ENCODE data around the gene UBAC1. TPM values are rescaled to one million over a fixed set of nuclear protein-coding genes. Genes with fewer than 3 reads are reported as not detected.

Gene UBAC1
- total and polyA plus RNA-seq, 9 of the 15 experiments (the other 6 are each of a cell fraction or from before 2014, with no cell fraction given) = 94.0 to 399 (median 228) TPM

GRCh38 chr9:135961277-135961715, at the start of gene UBAC1 (continued):
- no peak for TF ChIP-seq TAF9B (IDR thresholded peaks at IDR 0.05; ENCODE audit: partially characterized antibody)

GRCh38 chr9:136010615-136011361, 49.6 kb upstream of the UBAC1 start:
- TF ChIP-seq POLR2G (IDR thresholded peaks at IDR 0.05; ENCODE audit: low read depth, low read length) = peak; percentile 40; the same call in 1 of the 2 replicates
- TF ChIP-seq ZNF76 (CRISPR knock-in tag; IDR thresholded peaks at IDR 0.05; ENCODE audit: borderline replicate concordance) = no peak
- no peak overlapping the region for H3K4me2 ChIP-seq (ENCODE audit: insufficient read depth, low read length)
- no TSS peak for BruUV-seq (replicated peaks)
- H3K79me2 ChIP-seq (ENCODE audit: control insufficient read depth, insufficient read depth, low read length) = 0 out of 3 replicates have a peak, but pooled peaks cover 1% of the 10 kb centered on the region
- 89% methylated on average over 8 of the region's 28 CpGs for WGBS (ENCODE audit: insufficient coverage, low coverage, missing lambda C conversion rate)
- peak overlapping the region in 1 of 2 experiments; percentile 26; a peak in 1 of 4 replicates for H3K9ac ChIP-seq (ENCODE audit: insufficient read depth in 1 of 2, low read depth in 2 of 2, low read length in 2 of 2)
- in situ Hi-C loops (cut with MboI) = no loop called here
- no peaks in the 10 kb centered on the region for H3K27me3 ChIP-seq (ENCODE audit: control insufficient read depth in 2 of 2, insufficient read depth in 2 of 2, low read length in 2 of 2)
- H3K9me3 ChIP-seq (replicated peaks; ENCODE audit: control insufficient read depth, insufficient read depth, low read depth, low read length) = no peaks in the 10 kb centered on the region
- H3K27ac ChIP-seq (ENCODE audit: extremely low read depth, low read depth, low read length) = no peak overlapping the region
- FAIRE-seq (no peak), DNase-seq (ENCODE audit: extremely low read depth in 1 of 4, low spot score in 3 of 4) (no peak), ATAC-seq (no peak)
- H3K4me1 ChIP-seq (replicated peaks in 1 of 2; ENCODE audit: control insufficient read depth in 2 of 2, insufficient read depth in 2 of 2, low read length in 2 of 2) = peaks cover 0 to 54% of the 10 kb centered on the region in 2 experiments; a peak in 2 of 5 replicates
- intact Hi-C loops (cut with micrococcal nuclease) = no loop called here
- ChIA-PET CTCF (ENCODE audit: low intra/inter-chr PET ratio) (no interaction called here), POLR2A (no interaction called here)
- peaks cover 15% of the 10 kb centered on the region for H3K9me1 ChIP-seq (ENCODE audit: control insufficient read depth, insufficient read depth, low read length)
- H3K36me3 ChIP-seq (ENCODE audit: control insufficient read depth, insufficient read depth, low read length) = peaks cover 58% of the 10 kb centered on the region; the same call in 1 of the 3 replicates
- H4K20me1 ChIP-seq (replicated peaks; ENCODE audit: control insufficient read depth, insufficient read depth, low read length) = no peaks in the 10 kb centered on the region
- no peak overlapping the region for H3K4me3 ChIP-seq
- H2AFZ ChIP-seq (ENCODE audit: low read depth, low read length) = no peak overlapping the region
